Lung (tissue), 12 donors: ENCODE measurements around the gene PGRMC2. TPM values are rescaled to one million over a fixed set of nuclear protein-coding genes. Genes with fewer than 3 reads are reported as not detected.
"Not testable (repeated sequence)": the region's sequence is repeated elsewhere in the genome, so short reads cannot be mapped to it uniquely, and the experiment has no call there.

Source experiments
- ATAC-seq: fragments of 200-7000 bp; cut with Tn5 transposase; one replicate; pipeline ENCODE4 v1.9.1; 2020; ENCODE audit warnings: moderate number of reproducible peaks; ENCODE audit not compliant: insufficient read depth, low FRiP score
- DNase-seq, 3 donors: peaks; one replicate each; pipeline ENCODE4 v3.0.0-alpha.2; 2013 to 2017
- H3K27ac ChIP-seq, 2 donors: one replicate each; pipeline ENCODE4 v1.5.1; 2013; ENCODE audit warnings: mild to moderate bottlenecking in 2 of 2, moderate library complexity in 2 of 2, control low read depth in 1 of 2, inconsistent platforms in 1 of 2, low read depth in 1 of 2, low read length in 1 of 2
- H3K27me3 ChIP-seq, 3 donors: one replicate each; pipeline ENCODE4 v1.5.1; 2013; ENCODE audit warnings: low read length in 2 of 3; ENCODE audit not compliant: control insufficient read depth in 3 of 3, insufficient read depth in 3 of 3
- H3K36me3 ChIP-seq, 4 donors: one replicate each; pipeline ENCODE4 v1.5.1; 2013; ENCODE audit warnings: low read length in 4 of 4, mild to moderate bottlenecking in 1 of 4, moderate library complexity in 1 of 4; ENCODE audit not compliant: control insufficient read depth in 4 of 4, insufficient read depth in 4 of 4
- H3K4me1 ChIP-seq, 5 donors: one replicate each; pipeline ENCODE4 v1.5.1; 2013; ENCODE audit warnings: low read length in 5 of 5, mild to moderate bottlenecking in 2 of 5, moderate library complexity in 1 of 5; ENCODE audit not compliant: control insufficient read depth in 5 of 5, insufficient read depth in 5 of 5
- H3K4me3 ChIP-seq: one replicate; pipeline ENCODE4 v1.5.1; 2013; ENCODE audit warnings: mild to moderate bottlenecking, control low read depth, moderate library complexity
- H3K9ac ChIP-seq, 2 donors: one replicate each; pipeline ENCODE4 v1.5.1; 2013; ENCODE audit warnings: low read length in 2 of 2, control low read depth in 1 of 2; ENCODE audit not compliant: insufficient read depth in 1 of 2
- H3K9me3 ChIP-seq, 4 donors: one replicate each; pipeline ENCODE4 v1.5.1; 2013; ENCODE audit warnings: low read length in 3 of 4, mild to moderate bottlenecking in 1 of 4, moderate library complexity in 1 of 4; ENCODE audit not compliant: control insufficient read depth in 4 of 4, insufficient read depth in 3 of 4
- CTCF ChIP-seq: IDR thresholded peaks from 2 replicates; pipeline ENCODE4 v1.5.1; 2012; ENCODE audit warnings: mild to moderate bottlenecking; ENCODE audit errors: control extremely low read depth, extremely low read depth
- WGBS, 2 donors: extraction: QIAGEN DNeasy Blood & Tissue Kit; methylation state at CpG; one replicate each; pipeline ENCODE4 v1.1.7; 2013; 5-methylcytosine and 5-hydroxymethylcytosine counted together
- polyA plus RNA-seq, 2 donors: library from polyadenylated mRNA; stranded (reverse); fragments of 200-250 nt; gene quantifications; one replicate each; pipeline ENCODE4 v1.2.1, GENCODE V29; 2013
- total RNA-seq, 2 donors: library from RNA; depleted of rRNA in 1 of 2; stranded (reverse); fragments of >200 nt in 1 of 2; gene quantifications; one replicate each; pipeline ENCODE4 v1.2.1, GENCODE V29; 2014 to 2021
- donor health status: control.
- donor health status: control.
- donor health status: Bipolar disorder and iron deficiency.
- donor health status: healthy.
- donor health status: DM: yes; HTN: yes; CAD: no.

The PGRMC2 gene
- total and polyA plus RNA-seq, 4 donors = 25.8 to 71.6 (median 35.3) TPM

- H3K4me3 ChIP-seq = no peak overlapping the region
- no peaks in the 10 kb centered on the region for H3K36me3 ChIP-seq
- ATAC-seq = no peak
- no peaks in the 10 kb centered on the region for H3K27me3 ChIP-seq
- no peak overlapping the region for H3K9ac ChIP-seq
- H3K27ac ChIP-seq = no peak overlapping the region
- WGBS, 2 donors = 72 to 77% methylated on average over 4 of the region's 4 CpGs
- no peaks in the 10 kb centered on the region for H3K9me3 ChIP-seq
- TF ChIP-seq CTCF = no peak
- H3K4me1 ChIP-seq = no peaks in the 10 kb centered on the region
- DNase-seq = no peak
These were observed 37.6 kb downstream of the PGRMC2 start for GRCh38 chr4:128249787-128250668.

- Histone ChIP-seq H3K27me3 (no peaks in the 10 kb centered on the region), H3K27ac (no peak overlapping the region), H3K4me1 (no peaks in the 10 kb centered on the region), H3K9ac (no peak overlapping the region), H3K4me3 (no peak overlapping the region), H3K36me3 (no peaks in the 10 kb centered on the region), H3K9me3 (no peaks in the 10 kb centered on the region)
- no peak for TF ChIP-seq CTCF
- 98% methylated on average over 1 of the region's 1 CpG for WGBS, 2 donors
- ATAC-seq (no peak), DNase-seq (no peak)
These were observed 39.7 kb downstream of the PGRMC2 start for GRCh38 chr4:128247906-128248305.

- DNase-seq, H3K27me3 ChIP-seq, H3K4me3 ChIP-seq, H3K4me1 ChIP-seq, H3K36me3 ChIP-seq, H3K9me3 ChIP-seq, H3K27ac ChIP-seq, H3K9ac ChIP-seq, ATAC-seq: not testable (repeated sequence)
- 87% methylated on average over 5 of the region's 5 CpGs for WGBS, 2 donors
These were observed 42.2 kb downstream of the PGRMC2 start for GRCh38 chr4:128245391-128245790.

GRCh38 chr4:128244379-128244778 is 43.2 kb downstream of the PGRMC2 start:
- TF ChIP-seq CTCF = no peak
- H3K4me3 ChIP-seq = no peak overlapping the region
- H3K27ac ChIP-seq = no peak overlapping the region
- no peaks in the 10 kb centered on the region for H3K36me3 ChIP-seq
- ATAC-seq = no peak
- 87 to 89% methylated on average over 2 of the region's 2 CpGs for whole genome bisulfite sequencing, 2 donors
- DNase-seq = no peak
- no peaks in the 10 kb centered on the region for H3K4me1 ChIP-seq
- no peaks in the 10 kb centered on the region for H3K27me3 ChIP-seq
- H3K9ac ChIP-seq = no peak overlapping the region
- peaks cover 0 to 2% (median 0%) of the 10 kb centered on the region in 4 donors for H3K9me3 ChIP-seq
